Endothelial cell of umbilical vein (primary cell): ENCODE measurements around the gene DNAJB1. TPM values are rescaled to one million over a fixed set of nuclear protein-coding genes. Genes with fewer than 3 reads are reported as not detected.

Source experiments
- BruUV-seq: library from RNA; stranded (reverse); fragments of 400-500 nt; replicated peaks from 2 replicates; lab custom pipeline; 2021; lab: Mats Ljungman, UMichigan
- CTCF ChIA-PET: fragments of 300-600, 350-600 bp; sonication (Branson Sonifier 250); formaldehyde crosslinking; loops from one replicate; lab custom pipeline; 2021; ENCODE audit warnings: antibody characterized with exemption, inconsistent platforms; lab: Charles Lee
- POLR2A ChIA-PET: fragments of 300-600, 350-600 bp; sonication (Branson Sonifier 250); formaldehyde crosslinking; loops from one replicate; lab custom pipeline; 2021; ENCODE audit warnings: antibody characterized with exemption, inconsistent platforms; lab: Charles Lee
- DNase-seq: peaks from one replicate; pipeline ENCODE4 v3.0.0-alpha.2; 2011; ENCODE audit warnings: low read depth, low spot score
- FAIRE-seq: peaks from 2 replicates; lab custom pipeline; 2011; peaks lifted over from hg19 to GRCh38; lab: Jason Lieb, UNC
- H2AFZ ChIP-seq: 2 replicates; pipeline ENCODE4 v1.6.0; 2012; ENCODE audit warnings: low read depth, low read length, control low read depth, inconsistent platforms
- H3K27ac ChIP-seq: 2 replicates; pipeline ENCODE4 v1.5.1; 2011; ENCODE audit warnings: low read depth, mild to moderate bottlenecking, control low read depth, low read length, moderate library complexity; ENCODE audit not compliant: insufficient read depth
- H3K27me3 ChIP-seq, 2 experiments: 2 replicates each; pipeline versions ENCODE4 v1.6.0 to v1.6.1; 2011; ENCODE audit warnings: low read length in 2 of 2, mixed read lengths in 1 of 2; ENCODE audit not compliant: control insufficient read depth in 2 of 2, insufficient read depth in 2 of 2
- H3K36me3 ChIP-seq, 2 experiments: 2 replicates in 1 of 2; 3 replicates in 1 of 2; pipeline ENCODE4 v1.5.1; 2011; ENCODE audit warnings: low read length in 2 of 2, mild to moderate bottlenecking in 1 of 2, moderate library complexity in 1 of 2; ENCODE audit not compliant: control insufficient read depth in 2 of 2, insufficient read depth in 2 of 2; ENCODE audit errors: extremely low read depth in 1 of 2
- H3K4me1 ChIP-seq: 3 replicates; pipeline ENCODE4 v1.5.1; 2011; ENCODE audit warnings: mild to moderate bottlenecking, low read length; ENCODE audit not compliant: control insufficient read depth, insufficient read depth; ENCODE audit errors: extremely low read depth
- H3K4me2 ChIP-seq: 2 replicates; pipeline ENCODE4 v1.6.1; 2011; ENCODE audit warnings: low read length, control low read depth, mixed read lengths; ENCODE audit not compliant: insufficient read depth
- H3K4me3 ChIP-seq, 3 experiments: fragments of 200-600 bp in 1 of 3; sonication (generic), shearing (Covaris generic) in 1 of 3; replicated peaks in 1 of 3; 2 replicates each; pipeline ENCODE4 v1.5.1; 2011 to 2016; ENCODE audit warnings: control low read depth in 3 of 3, low read length in 3 of 3, mild to moderate bottlenecking in 2 of 3, inconsistent platforms in 1 of 3, low read depth in 1 of 3, moderate library complexity in 1 of 3; ENCODE audit not compliant: insufficient read depth in 1 of 3
- H3K79me2 ChIP-seq: 2 replicates; pipeline ENCODE4 v1.6.0; 2012; ENCODE audit warnings: low read length, inconsistent platforms; ENCODE audit not compliant: control insufficient read depth, insufficient read depth
- H3K9ac ChIP-seq: replicated peaks from 2 replicates; pipeline ENCODE3; 2011; ENCODE audit warnings: low read length, control low read depth; ENCODE audit not compliant: insufficient read depth; ENCODE audit errors: extremely low read depth
- H3K9me1 ChIP-seq: replicated peaks from 3 replicates; pipeline ENCODE4 v1.6.0; 2011; ENCODE audit warnings: mild to moderate bottlenecking, low read length; ENCODE audit not compliant: control insufficient read depth, insufficient read depth; ENCODE audit errors: extremely low read depth
- H3K9me3 ChIP-seq: replicated peaks from 2 replicates; pipeline ENCODE4 v1.5.1; 2012; ENCODE audit warnings: low read length, inconsistent platforms; ENCODE audit not compliant: control insufficient read depth, insufficient read depth
- H4K20me1 ChIP-seq: replicated peaks from 2 replicates; pipeline ENCODE3; 2011; ENCODE audit warnings: mild to moderate bottlenecking, low read length; ENCODE audit not compliant: control insufficient read depth, insufficient read depth; ENCODE audit errors: extremely low read depth
- CTCF ChIP-seq, 2 donors: IDR thresholded peaks; 1 replicate in 1 of 2; 2 replicates in 1 of 2; pipeline ENCODE4 v1.5.1; 2011; ENCODE audit warnings: low read length in 2 of 2, mild to moderate bottlenecking in 2 of 2, moderate library complexity in 2 of 2, control low read depth in 1 of 2, inconsistent platforms in 1 of 2, low read depth in 1 of 2; ENCODE audit not compliant: insufficient read depth in 1 of 2; ENCODE audit errors: extremely low read depth in 1 of 2
- EZH2 ChIP-seq: IDR thresholded peaks from 2 replicates; pipeline ENCODE4 v1.6.1; 2012; ENCODE audit warnings: borderline replicate concordance, low read depth, mild to moderate bottlenecking, moderate library complexity, low read length, inconsistent platforms; ENCODE audit not compliant: severe bottlenecking
- FOS ChIP-seq: IDR thresholded peaks from 2 replicates; pipeline ENCODE4 v1.6.1; 2011; ENCODE audit warnings: mild to moderate bottlenecking, low read length, moderate library complexity, borderline replicate concordance; ENCODE audit not compliant: insufficient read depth
- GATA2 ChIP-seq: IDR thresholded peaks from 2 replicates; pipeline ENCODE4 v1.7.0; 2011; ENCODE audit warnings: low read depth, mild to moderate bottlenecking, moderate library complexity, mixed read lengths, low read length; ENCODE audit not compliant: insufficient read length, insufficient read depth
- JUN ChIP-seq: IDR thresholded peaks from 2 replicates; pipeline ENCODE4 v1.6.1; 2011; ENCODE audit warnings: borderline replicate concordance, low read depth; ENCODE audit not compliant: insufficient read length, insufficient read depth
- MYC ChIP-seq: IDR thresholded peaks from one replicate; pipeline ENCODE4 v1.6.1; 2011; ENCODE audit warnings: mild to moderate bottlenecking, low read depth, low read length
- POLR2A ChIP-seq: IDR thresholded peaks from 2 replicates; pipeline ENCODE4 v1.6.1; 2012; ENCODE audit warnings: low read depth, mild to moderate bottlenecking, control low read depth, low read length
- POLR2AphosphoS5 ChIP-seq: IDR thresholded peaks from 2 replicates; pipeline ENCODE4 v1.6.1; 2012; ENCODE audit warnings: low read depth, mild to moderate bottlenecking, control low read depth, low read length, moderate library complexity; ENCODE audit not compliant: insufficient read depth
- dilution Hi-C: fragments of 300-500 bp; cut with MboI; formaldehyde crosslinking; loops from one replicate; pipeline ENCODE4 v1.15.0; 2019; ENCODE audit warnings: low sequenced_read_pairs; ENCODE audit not compliant: extremely low pct_ligation_motif_present
- intact Hi-C: fragments of 100-400 bp; cut with micrococcal nuclease; formaldehyde crosslinking; loops from one replicate; pipeline ENCODE4 v1.10.0; 2022
- polyA plus RNA-seq, 4 experiments: library from polyadenylated mRNA; depleted of rRNA in 3 of 4; stranded (reverse) in 3 of 4; unstranded in 1 of 4; fragments of >200 nt; gene quantifications; 2 replicates each; pipeline versions ENCODE4 v1.2.1 to v1.2.3, GENCODE V29; 2011 to 2012; ENCODE audit warnings: missing spikeins in 1 of 4
- total RNA-seq: library from RNA; stranded (reverse); gene quantifications from 2 replicates; pipeline ENCODE4 v1.2.3, GENCODE V29; 2021
- TF ChIP-seq, protein P1 (sequence below): IDR thresholded peaks from 2 replicates; pipeline ENCODE4 v1.6.1; 2011; ENCODE audit not compliant: insufficient read depth, insufficient read length

The DNAJB1 gene
- total and polyA plus RNA-seq, 2 donors (not counting 3 experiments of a cell fraction or from before 2014, with no cell fraction given), result 58.6 to 59.8 TPM

GRCh38 chr19:14479309-14479974, 38.8 kb downstream of the DNAJB1 start:
- no peak overlapping the region for H3K4me3 ChIP-seq
- no peaks in the 10 kb centered on the region for H3K27me3 ChIP-seq
- no peak for DNase-seq
- H3K9me1 ChIP-seq, result no peaks in the 10 kb centered on the region
- no peak overlapping the region for H3K4me2 ChIP-seq
- no peak overlapping the region for H3K9ac ChIP-seq
- peaks cover 14% of the 10 kb centered on the region for H3K4me1 ChIP-seq
- TF ChIP-seq POLR2AphosphoS5, result no peak
- TF ChIP-seq CTCF (IDR thresholded peaks at IDR 0.05; ENCODE audit: extremely low read depth in 1 of 2, insufficient read depth in 1 of 2, low read depth in 1 of 2, low read length in 2 of 2), result no peak
- no peak for TF ChIP-seq MYC
- no peak for TF ChIP-seq FOS
- TF ChIP-seq, protein P1, sequence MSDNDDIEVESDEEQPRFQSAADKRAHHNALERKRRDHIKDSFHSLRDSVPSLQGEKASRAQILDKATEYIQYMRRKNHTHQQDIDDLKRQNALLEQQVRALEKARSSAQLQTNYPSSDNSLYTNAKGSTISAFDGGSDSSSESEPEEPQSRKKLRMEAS, result no peak
- no peak for TF ChIP-seq EZH2
- TF ChIP-seq JUN, result no peak
- no peak for TF ChIP-seq GATA2
- no peak for TF ChIP-seq POLR2A
- no TSS peak for BruUV-seq
- H3K9me3 ChIP-seq, result no peaks in the 10 kb centered on the region
- H3K27ac ChIP-seq, result no peak overlapping the region
- dilution Hi-C loops (no loop called here), intact Hi-C loops (loop anchor here (5.0 kb wide), 1 partner anchor 342 kb away; the partner anchor contains the start of gene ASF1B)
- no peak overlapping the region for H2AFZ ChIP-seq
- no peaks in the 10 kb centered on the region for H3K79me2 ChIP-seq
- no peak for FAIRE-seq
- no peaks in the 10 kb centered on the region for H4K20me1 ChIP-seq
- H3K36me3 ChIP-seq, result peaks cover 3 to 19% of the 10 kb centered on the region in 2 experiments
- POLR2A ChIA-PET, result no interaction called here
- CTCF ChIA-PET, result interaction anchor here (0.5 to 4.1 kb wide), 8 partner anchors 16 to 343 kb away, joined by 3 to 12 read pairs (median 5); partner anchors contain the start of genes ASF1B, DNAJB1 and GIPC1
